Measurements from ENCODE around the gene SLC35C1. TPM values are rescaled to one million over a fixed set of nuclear protein-coding genes. Genes with fewer than 3 reads are reported as not detected.
A peak's percentile ranks its signal among the peaks of the same experiment; 100 is the strongest.

Gene SLC35C1
- total and polyA plus RNA-seq, 2 of the 13 experiments (the other 11 are each of a cell fraction or from before 2014, with no cell fraction given): 2.9 to 7.0 TPM

GRCh38 chr11:45803971-45804760 lies 783 bp upstream of the SLC35C1 start:
- Histone ChIP-seq H2AFZ (ENCODE audit: low read length) (no peak overlapping the region), H3K4me2 (ENCODE audit: low read depth, low read length) (peak overlapping the region; percentile 93), H3K9ac (ENCODE audit: insufficient read depth, low read depth, low read length) (peak overlapping the region; percentile 57), H3K4me1 (ENCODE audit: insufficient read depth, low read length) (peaks cover 41% of the 10 kb centered on the region), H3K79me2 (ENCODE audit: insufficient read depth, low read length) (peaks cover 11% of the 10 kb centered on the region), H3K27ac (ENCODE audit: extremely low read length, insufficient read depth, low read length) (no peak overlapping the region), H4K20me1 (ENCODE audit: insufficient read depth, low read length) (no peaks in the 10 kb centered on the region; the same call in 1 of the 2 replicates), H3K9me3 (ENCODE audit: low read length) (no peaks in the 10 kb centered on the region), H3K36me3 (replicated peaks in 1 of 2; ENCODE audit: control insufficient read depth in 1 of 2, insufficient read depth in 2 of 2, low read length in 2 of 2) (peaks cover 0 to 4% of the 10 kb centered on the region in 2 experiments; a peak in 2 of 5 replicates), H3K4me3 (replicated peaks in 1 of 3; ENCODE audit: insufficient read depth in 1 of 3, low read depth in 2 of 3, low read length in 3 of 3) (peak overlapping the region; percentile 81 to 89 (median 82)), H3K27me3 (ENCODE audit: control insufficient read depth in 1 of 2, insufficient read depth in 2 of 2, low read length in 2 of 2) (peaks cover 0 to 16% of the 10 kb centered on the region in 2 experiments; a peak in 1 of 5 replicates)
- peak; percentile 18 for DNase-seq (ENCODE audit: low spot score)
- WGBS (ENCODE audit: low lambda C conversion rate): 2% methylated on average over 23 of the region's 70 CpGs
- FAIRE-seq: no peak
- peak; percentile 63 for ATAC-seq
- POLR2A ChIA-PET: interaction anchor here (1.4 to 4.1 kb wide), 2 partner anchors 43 to 113 kb away, joined by 3 to 14 read pairs; partner anchors contain the start of genes CRY2 and PEX16
- in situ Hi-C loops (cut with HindIII; ENCODE audit: extremely low pct_ligation_motif_present, low pct_unique_long_range_greater_than_20kb) (no loop called here), intact Hi-C loops (cut with micrococcal nuclease; ENCODE audit: unreplicated experiment) (loop anchor here (2.0 kb wide), 1 partner anchor 39 kb away; no protein-coding TSS in a partner anchor)
- BruUV-seq (replicated peaks): no TSS peak
- CTCF ChIA-PET (ENCODE audit: low intra/inter-chr PET ratio, low total read pairs): no interaction called here
- TF ChIP-seq SMAD1 (CRISPR knock-in tag; IDR thresholded peaks at IDR 0.05; ENCODE audit: borderline replicate concordance, low read depth) (peak; percentile 42; the same call in 1 of the 2 replicates), ZNF614 (CRISPR knock-in tag; IDR thresholded peaks at IDR 0.05; ENCODE audit: borderline replicate concordance) (0 out of 2 replicates have a peak, but pooled peaks have one; percentile 4), RFXAP (CRISPR knock-in tag; IDR thresholded peaks at IDR 0.05; ENCODE audit: borderline replicate concordance) (0 out of 2 replicates have a peak, but pooled peaks have one; percentile 7), UBTF (CRISPR knock-in tag; IDR thresholded peaks at IDR 0.05) (peak; percentile 88), HOMEZ (CRISPR knock-in tag; IDR thresholded peaks at IDR 0.05; ENCODE audit: low read depth) (no peak), SRY (CRISPR knock-in tag; IDR thresholded peaks at IDR 0.05) (0 out of 2 replicates have a peak, but pooled peaks have one; percentile 21), RFXANK (CRISPR knock-in tag; IDR thresholded peaks at IDR 0.05) (no peak), SPEN (CRISPR knock-in tag; IDR thresholded peaks at IDR 0.05; ENCODE audit: low read depth) (peak; percentile 36; the same call in 1 of the 2 replicates), ARID5B (CRISPR knock-in tag; IDR thresholded peaks at IDR 0.05) (0 out of 2 replicates have a peak, but pooled peaks have one; percentile 41), PCBP2 (optimal IDR thresholded peaks at IDR 0.05; ENCODE audit: low read depth, low read length, poor library complexity, severe bottlenecking) (no peak), MTA3 (CRISPR knock-in tag; IDR thresholded peaks at IDR 0.05) (no peak), TAF1 (CRISPR knock-in tag; IDR thresholded peaks at IDR 0.05) (0 out of 2 replicates have a peak, but pooled peaks have one; percentile 17), KLF12 (CRISPR knock-in tag; IDR thresholded peaks at IDR 0.05; ENCODE audit: borderline replicate concordance) (peak; percentile 30; the same call in 1 of the 2 replicates), SOX13 (IDR thresholded peaks at IDR 0.05) (no peak), SOX13 (CRISPR knock-in tag; conservative IDR thresholded peaks at IDR 0.05 in 1 of 2, IDR thresholded peaks at IDR 0.05 in 1 of 2) (no peak)

All from HepG2 (cell line).